Measurements from ENCODE around the gene ARHGAP11A.
"Not testable (repeated sequence)": the region's sequence is repeated elsewhere in the genome, so short reads cannot be mapped to it uniquely, and the experiment has no call there.

The ARHGAP11A gene, protein sequence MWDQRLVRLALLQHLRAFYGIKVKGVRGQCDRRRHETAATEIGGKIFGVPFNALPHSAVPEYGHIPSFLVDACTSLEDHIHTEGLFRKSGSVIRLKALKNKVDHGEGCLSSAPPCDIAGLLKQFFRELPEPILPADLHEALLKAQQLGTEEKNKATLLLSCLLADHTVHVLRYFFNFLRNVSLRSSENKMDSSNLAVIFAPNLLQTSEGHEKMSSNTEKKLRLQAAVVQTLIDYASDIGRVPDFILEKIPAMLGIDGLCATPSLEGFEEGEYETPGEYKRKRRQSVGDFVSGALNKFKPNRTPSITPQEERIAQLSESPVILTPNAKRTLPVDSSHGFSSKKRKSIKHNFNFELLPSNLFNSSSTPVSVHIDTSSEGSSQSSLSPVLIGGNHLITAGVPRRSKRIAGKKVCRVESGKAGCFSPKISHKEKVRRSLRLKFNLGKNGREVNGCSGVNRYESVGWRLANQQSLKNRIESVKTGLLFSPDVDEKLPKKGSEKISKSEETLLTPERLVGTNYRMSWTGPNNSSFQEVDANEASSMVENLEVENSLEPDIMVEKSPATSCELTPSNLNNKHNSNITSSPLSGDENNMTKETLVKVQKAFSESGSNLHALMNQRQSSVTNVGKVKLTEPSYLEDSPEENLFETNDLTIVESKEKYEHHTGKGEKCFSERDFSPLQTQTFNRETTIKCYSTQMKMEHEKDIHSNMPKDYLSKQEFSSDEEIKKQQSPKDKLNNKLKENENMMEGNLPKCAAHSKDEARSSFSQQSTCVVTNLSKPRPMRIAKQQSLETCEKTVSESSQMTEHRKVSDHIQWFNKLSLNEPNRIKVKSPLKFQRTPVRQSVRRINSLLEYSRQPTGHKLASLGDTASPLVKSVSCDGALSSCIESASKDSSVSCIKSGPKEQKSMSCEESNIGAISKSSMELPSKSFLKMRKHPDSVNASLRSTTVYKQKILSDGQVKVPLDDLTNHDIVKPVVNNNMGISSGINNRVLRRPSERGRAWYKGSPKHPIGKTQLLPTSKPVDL

DNA sequence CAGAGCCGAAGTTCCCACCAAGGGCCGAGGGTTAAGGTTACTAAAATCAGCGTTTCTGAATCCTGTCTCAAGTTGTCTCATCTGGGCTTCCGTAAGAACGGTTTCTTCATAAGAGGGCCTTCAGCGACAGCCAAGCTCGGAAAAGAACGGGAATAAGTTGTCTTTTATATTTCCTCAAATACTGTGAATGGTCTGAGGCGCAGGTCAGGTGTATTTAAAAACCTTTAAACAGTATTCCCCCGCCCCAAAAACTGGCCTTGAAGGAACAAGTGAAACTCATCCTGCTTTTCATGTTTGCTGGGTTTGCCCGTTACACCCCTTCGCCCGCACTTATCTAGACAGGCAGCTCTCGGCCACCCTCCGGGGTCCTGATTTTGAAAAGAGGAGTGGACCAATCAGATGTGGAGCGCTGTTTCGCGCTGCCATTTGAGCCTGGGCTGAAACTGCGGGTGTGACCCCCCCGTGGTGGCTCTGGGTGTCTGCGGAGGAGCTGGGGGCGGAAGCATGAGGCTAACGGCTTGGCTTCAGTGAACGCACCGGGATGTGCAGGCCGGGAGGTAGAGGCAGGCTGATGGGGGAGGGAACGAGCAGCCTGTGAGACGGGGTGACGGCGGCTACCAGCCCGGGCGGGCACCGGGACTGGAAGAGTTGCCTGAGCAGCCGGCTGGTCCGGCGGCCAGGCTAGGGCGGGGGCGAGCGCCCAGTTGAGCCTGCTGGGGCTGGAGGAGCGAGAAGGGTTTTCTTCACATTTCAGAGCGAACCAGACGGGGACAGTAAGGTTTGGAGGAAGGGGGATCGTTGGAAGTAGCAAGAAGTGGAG, at the start of gene ARHGAP11A:
Gene ARHGAP11A (plus strand): TSS at position 454 of the 820 bp plus-strand sequence. CDS start 708 bp downstream, outside the sequence.
- peak; percentile 72 for DNase-seq

DNA sequence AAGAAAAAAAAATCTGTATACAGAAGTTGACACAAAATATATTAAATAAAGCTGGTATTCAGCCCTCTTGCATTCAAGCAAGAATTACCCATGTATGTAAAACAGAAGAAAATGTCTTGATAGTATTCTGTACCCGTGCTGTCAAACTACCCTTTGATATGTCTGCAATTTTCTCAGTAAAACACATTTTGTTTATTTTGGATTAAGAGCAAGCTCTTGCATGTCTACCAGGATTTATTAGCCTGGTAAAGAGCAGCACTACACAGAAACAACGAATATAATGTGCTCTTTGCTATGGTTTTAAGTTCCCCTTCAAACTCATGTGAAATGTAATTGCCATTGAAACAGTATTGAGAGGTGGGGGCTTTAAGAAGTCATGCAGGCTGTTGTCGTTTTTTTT, 46.3 kb upstream of the ARHGAP11A start:
- DNase-seq: not testable (repeated sequence)

DNA sequence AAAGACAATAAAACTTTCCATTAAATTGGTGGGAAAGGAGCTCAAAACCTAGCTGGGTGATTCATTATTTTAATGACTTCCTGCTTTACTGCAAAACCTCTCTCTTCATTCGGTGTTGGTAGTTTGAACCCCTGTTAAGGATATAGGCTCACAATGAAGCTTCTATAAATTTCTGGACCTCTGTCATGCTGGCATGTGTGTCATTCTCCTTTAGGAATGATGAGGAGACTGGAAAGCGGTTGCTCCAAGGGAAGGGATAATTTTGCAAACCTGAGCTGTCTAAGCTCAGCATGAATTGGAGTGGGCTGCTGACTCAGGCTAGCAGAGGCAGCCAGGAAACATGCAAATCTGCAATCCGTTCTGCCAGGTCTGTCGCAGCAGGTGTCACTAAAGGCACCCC, 36.8 kb upstream of the ARHGAP11A start:
- DNase-seq: not testable (repeated sequence)

DNA sequence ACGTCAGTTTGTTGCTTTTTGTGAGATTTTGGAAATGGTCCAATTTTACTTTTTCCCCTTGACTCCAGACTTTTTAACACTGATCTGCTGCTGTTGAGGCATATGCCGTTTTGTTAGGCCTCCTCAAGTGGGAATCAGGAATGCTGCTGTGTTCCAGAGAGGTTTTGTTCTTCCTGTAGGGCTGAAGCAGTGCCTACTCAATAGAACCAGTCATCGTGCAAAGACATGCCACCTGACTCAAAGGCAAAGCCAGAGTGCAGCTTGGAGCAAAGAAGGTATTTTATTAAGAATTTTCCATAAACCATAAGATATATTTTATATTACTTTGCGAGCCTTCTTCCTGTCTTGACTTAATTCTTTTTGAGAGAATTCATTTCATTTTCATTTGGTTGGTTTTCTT, 29.5 kb upstream of the ARHGAP11A start:
- not testable (repeated sequence) for DNase-seq

DNA sequence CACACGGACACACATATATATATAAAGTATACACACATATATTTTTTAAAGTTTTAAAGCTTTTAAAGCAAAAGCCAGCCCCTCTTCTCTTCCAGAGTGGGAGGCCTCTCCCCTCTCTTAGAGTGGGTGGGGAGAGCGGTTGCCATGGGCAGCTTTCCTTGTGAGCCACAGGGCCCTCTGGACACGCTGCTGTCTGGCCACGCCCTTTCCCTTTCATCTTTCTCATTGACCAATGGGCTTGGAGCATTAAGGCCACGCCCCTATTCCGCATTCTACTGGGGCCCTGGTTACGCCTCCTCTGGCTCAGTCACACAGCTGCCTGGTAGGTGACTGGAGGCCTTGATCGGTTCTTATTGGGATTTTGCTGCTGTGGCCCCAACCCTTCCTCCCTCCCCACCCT, 22.2 kb upstream of the ARHGAP11A start, which contains the start of gene GOLGA8N:
Gene GOLGA8N (plus strand): TSS at position 306 of the 400 bp plus-strand sequence.
- not testable (repeated sequence) for DNase-seq

DNA sequence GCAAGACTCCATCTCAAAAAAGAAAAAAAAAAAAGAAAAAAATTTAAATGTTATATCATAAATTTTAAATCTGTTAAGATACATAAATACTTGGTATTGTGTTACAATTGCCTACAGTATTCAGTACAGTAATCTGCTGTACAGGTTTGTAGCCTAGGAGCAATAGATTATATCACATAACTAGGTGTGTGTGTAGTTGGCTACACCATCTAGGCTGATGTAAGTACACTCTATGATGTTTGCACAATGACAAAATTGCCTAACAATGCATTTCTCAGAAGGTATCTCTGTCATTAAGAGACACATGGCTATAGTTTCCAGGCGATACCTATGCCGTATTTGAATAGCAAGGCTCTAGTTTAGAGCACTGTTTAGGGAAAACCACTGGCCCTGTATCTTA, 5.8 kb upstream of the ARHGAP11A start:
- DNase-seq: not testable (repeated sequence)

DNA sequence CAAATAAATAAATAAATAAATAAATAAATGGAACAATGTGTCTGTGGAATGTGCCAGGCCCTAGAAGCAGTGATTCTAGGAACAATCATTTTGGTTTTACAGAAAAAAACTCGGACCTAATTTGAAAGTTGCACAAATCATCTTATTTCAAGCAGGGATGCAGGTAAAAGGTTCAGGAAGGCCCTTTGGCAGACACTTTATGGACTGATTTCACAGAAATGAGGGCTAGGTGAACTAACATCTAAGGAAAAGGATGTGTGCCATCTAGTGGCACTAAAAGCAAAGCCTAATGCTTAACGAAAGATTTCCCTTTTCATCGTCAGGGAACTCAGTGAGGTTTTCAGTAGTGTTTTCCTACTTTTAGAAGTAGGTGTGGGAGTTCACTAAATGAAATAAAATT, 4.6 kb upstream of the ARHGAP11A start:
- not testable (repeated sequence) for DNase-seq

DNA sequence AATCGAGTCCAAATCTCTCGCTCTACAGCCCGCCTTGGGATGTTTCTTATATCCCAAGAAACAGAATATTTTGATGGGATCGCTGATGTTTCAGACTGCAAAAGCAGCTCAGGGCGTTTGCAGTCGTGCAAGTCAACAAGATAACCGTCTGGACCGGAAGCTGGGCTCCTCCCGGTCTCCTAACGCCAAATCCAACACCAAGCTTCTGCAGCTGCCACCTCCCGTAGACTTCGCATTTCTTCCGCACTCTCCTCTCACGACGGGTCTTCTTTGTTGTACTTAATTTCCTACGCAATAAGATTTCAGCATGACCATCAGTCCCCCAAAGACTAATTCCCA, 623 bp upstream of the ARHGAP11A start:
- DNase-seq: not testable (repeated sequence)

DNA sequence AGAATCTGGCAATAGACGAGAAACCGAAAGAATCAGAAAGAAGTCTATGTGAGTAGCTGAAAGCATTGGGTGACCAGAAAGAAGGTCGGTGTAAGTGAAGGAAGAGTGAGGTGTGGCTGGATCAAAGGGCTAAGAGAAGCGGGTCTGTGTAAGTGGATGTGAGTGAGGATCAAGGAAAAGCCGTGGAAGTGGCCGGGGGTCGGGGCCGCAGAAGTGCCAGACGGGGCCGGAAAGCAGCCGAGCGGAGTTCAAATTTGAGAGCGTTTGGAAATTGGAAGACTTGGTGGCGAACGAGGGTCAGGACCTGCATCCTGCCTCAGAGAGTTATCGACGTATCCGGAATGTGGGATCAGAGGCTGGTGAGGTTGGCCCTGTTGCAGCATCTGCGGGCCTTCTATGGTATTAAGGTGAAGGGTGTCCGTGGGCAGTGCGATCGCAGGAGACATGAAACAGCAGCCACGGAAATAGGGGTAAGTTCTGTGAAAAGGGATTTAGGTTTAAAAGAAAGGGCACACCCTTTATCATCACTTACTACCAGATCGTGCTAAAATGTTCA, 645 bp downstream of the ARHGAP11A start:
- DNase-seq: peak; percentile 3

DNA sequence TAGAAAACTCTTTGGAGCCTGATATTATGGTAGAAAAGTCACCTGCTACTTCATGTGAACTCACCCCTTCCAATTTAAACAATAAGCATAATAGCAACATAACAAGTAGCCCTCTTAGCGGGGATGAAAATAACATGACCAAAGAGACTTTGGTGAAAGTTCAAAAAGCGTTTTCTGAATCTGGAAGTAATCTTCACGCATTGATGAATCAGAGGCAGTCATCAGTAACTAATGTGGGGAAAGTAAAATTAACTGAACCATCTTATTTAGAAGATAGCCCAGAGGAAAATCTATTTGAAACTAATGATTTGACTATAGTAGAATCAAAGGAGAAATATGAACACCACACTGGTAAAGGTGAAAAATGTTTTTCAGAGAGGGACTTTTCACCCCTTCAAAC, 21.1 kb downstream of the ARHGAP11A start:
- DNase-seq: no peak

DNA sequence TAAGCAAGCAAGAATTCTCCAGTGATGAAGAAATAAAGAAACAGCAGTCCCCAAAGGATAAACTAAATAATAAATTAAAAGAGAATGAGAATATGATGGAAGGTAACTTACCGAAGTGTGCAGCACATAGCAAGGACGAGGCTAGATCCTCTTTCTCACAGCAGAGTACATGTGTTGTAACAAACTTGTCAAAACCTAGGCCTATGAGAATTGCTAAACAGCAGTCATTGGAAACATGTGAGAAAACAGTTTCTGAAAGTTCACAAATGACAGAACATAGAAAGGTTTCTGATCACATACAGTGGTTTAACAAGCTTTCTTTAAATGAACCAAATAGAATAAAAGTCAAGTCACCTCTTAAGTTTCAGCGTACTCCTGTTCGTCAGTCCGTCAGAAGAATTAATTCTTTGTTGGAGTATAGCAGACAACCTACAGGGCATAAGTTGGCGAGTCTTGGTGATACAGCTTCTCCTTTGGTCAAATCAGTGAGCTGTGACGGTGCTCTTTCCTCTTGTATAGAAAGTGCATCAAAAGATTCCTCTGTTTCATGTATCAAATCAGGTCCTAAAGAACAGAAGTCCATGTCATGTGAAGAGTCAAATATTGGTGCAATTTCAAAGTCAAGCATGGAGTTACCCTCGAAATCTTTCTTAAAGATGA, 21.7 kb downstream of the ARHGAP11A start:
- no peak for DNase-seq

DNA sequence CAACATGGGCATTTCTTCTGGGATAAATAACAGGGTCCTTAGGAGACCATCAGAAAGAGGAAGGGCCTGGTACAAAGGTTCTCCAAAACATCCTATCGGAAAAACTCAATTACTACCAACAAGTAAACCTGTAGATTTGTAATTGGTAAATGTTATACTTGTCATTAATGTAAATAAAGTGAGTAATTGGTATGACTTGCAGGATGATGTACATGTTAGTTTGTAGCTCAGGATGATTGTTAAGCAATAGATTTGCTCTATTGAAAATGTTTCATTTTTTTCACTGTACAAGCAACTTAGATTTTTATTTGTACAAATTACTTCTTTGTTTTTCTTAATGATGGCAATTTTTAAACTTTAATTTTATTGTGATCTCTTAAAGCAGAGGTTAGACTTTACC, 22.4 kb downstream of the ARHGAP11A start:
- DNase-seq: no peak

DNA sequence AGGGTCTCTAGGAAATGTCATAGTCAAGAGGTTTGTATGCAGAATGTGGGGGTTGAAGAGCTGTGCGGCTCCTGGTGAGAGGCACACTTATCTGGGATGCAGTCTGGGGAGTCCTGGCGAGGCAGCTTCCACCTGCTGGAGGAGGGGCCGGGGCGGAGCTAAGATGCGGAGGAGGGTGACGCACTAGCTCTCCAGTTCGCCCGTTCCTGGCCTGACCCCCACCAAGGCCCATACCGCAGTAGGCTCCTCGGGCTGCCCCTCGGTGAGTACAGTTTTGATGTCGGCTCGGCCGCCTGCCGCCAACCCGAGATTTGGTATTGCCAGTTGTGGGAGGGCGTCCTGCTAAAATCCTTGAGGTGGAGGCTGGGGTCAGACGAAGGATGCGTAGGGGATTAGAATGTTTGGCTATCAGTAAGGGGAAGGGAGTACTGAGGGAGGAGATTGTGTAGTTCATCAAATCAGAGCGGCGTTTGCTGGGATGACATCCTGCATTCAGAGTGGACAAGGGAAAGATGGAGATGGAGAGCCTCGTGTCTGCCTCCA, 26.3 kb downstream of the ARHGAP11A start, which contains the start of gene SCG5:
Gene SCG5 (plus strand): TSS at position 194 of the 543 bp plus-strand sequence. CDS start 1,883 bp downstream, outside the sequence.
- no peak for DNase-seq

DNA sequence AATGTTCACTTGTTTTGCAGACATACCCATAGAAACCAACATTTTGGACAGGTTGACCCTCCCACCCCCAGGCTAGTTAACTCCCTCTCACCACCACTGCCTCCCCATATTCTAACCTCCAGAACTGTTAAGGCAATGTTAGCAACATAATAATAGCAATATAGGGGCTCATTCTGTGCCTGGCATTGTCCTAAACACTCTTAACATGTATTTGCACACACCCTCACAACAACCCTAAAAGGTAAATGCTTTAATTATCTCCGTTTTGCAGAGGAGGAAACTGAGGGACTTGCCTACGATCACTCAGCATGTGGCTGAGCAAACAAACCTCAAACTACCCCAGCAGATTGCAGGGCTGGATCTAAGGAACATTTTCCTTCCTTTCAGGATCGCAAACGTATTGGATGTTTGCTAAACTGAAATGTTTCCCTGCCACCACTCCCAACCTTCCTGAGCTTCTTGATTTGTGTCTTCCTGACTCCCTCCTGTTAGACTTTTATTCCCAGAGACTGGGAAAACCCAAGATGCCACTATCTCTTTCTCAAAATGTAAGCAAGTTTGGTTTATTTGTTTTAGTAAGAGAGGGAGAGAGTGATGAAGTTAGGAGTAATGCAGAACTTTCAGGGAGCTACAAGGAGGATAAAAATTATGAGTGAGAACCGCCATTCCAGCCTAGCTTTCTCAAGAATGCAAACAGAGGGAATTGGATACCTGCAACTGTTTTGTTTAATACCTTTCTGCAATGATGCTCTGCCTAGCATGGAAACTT, 27.5 kb downstream of the ARHGAP11A start:
- no peak for DNase-seq

DNA sequence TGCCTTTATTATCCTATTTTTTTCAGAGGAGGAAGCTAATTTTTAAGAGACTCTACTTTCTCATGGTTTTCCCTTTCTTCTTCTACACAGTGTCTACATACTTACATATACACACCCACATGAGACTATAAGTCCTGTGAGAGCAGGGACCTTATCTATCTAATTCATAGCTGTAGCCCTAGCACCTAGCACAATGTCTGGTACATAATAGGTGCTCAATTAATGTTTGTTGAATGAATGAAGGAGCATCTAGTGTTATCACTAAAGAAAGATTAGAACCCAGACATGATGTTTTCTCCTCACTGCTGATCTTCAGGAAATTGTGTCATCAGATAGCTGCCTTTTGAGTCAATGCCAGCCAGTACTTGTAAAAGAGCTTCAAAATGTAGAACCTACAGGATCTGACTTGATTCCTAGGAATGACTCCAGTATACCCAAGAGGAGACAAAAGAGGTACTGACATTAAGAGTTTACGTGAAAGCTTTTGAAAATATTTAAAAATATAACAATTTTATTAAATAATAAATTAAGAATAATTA, 28.7 kb downstream of the ARHGAP11A start:
- DNase-seq: no peak

DNA sequence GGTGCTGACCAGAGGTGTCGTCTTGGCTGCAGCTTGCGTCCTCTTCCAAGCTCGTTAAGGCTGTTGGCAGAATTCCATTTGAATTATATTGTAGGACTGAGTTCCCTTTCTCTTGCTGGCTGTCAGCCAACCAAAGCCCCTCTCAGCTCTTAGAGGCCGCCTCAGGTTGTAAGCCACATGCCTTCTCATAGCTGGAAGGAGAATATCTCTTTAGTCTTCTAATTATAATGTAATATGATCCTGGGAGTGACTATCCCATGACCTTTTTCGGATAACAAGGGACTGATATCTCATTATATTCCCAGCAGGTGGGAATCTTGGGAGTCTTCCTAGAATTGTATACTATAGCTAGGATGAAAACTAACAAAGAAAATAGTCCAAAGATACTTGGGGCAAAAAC, 31.0 kb downstream of the ARHGAP11A start:
- DNase-seq: no peak

DNA sequence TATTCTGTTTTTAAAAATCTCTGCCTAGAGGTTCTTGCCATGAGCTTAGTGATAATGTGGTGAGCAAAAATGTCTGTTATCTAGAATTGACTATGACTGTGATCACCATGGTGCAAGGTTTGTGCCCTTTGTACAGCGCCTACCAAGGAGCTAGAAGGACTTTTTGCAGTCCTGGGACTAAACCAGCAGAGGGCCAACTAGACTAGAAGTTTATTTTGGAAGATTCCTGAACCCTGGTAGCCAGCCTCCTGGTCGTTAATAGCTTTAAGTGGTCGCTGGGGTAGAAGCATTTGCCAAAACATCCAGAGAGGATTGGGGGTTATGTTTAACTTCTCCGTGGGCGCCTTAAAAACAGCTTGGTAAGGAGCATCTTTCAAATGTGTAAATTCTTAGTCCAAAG, 34.0 kb downstream of the ARHGAP11A start:
- no peak for DNase-seq

DNA sequence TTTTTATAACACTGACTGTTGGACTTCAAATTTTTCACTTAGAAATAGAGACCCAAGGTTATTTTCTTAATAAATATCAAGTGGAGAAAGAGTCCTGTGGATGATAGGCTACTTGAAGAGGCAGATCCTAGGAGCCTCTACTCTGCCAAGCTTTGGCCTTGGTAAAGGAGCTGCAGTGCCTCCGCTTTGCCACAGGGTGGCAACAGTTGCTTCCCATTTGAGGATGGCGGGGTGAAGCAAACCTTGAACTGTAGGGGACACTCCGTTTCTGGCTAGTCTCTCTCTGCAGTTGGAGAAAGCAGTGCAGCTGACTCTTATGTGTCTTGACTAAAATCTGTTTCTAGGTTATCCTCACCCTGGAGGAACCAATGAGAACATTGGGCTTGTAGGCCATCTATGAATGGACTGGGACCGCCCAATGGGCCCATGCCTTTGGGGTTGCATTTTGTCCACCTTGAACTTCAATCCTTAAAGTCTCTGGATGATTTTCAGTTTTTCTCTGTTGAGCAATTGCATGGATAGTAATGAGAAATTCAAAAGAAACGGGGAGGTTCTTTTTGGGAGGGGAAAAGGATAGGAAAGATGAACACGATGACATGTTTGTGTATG, 36.0 kb downstream of the ARHGAP11A start:
- DNase-seq: peak; percentile 25

DNA sequence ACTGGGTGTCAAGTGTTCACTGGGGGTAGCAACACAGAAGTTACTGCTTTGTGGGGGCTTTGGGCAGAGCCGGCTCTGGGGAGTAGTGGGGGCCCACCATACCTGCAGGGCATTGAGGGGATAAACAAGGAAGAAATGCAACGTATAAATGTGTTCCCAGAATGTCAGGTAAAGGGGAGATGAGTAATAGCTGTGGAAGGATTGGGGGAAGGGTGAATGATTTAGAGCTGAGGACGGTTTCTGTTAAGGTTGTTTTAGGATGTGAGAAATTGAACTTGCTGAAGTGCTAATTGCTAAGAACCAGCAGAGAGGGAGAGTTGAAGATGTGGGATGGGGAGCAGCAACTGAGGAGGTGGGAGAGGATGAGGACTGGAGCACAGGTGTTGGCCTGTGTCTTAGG, 36.9 kb downstream of the ARHGAP11A start:
- DNase-seq: no peak

DNA sequence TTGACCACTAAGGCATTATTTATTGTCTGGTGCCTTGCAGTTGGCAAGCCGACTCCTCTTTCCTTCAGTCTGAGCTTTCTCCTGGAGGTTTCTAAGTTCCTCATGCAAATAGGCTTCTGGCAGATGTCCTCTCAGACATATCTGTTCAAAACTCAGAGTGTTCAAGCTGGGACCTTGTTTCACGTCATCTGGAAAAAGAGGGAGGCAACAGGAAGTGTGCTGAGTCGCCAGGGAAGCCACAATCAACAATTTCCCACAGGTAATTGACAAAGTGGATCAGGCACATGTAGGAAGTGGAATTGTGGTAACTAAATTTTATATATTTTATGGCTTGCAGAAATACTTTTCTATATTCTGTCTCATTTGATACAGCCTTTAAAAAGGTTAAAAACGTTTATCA, 40.8 kb downstream of the ARHGAP11A start:
- no peak for DNase-seq
